ENCODE measurements around the gene SAMD15. TPM values are rescaled to one million over a fixed set of nuclear protein-coding genes. Genes with fewer than 3 reads are reported as not detected.
A peak's percentile ranks its signal among the peaks of the same experiment; 100 is the strongest.

Gene SAMD15
- 0.27 to 0.42 TPM (median 0.30 TPM) in 3 replicates for total RNA-seq (2021)
- Bru-seq, nascent RNA, result percentile 29 among the genes with signal in this experiment
- long read RNA-seq, experiment 1, partial matches to known transcripts, result 0 of 2 reads
- long read RNA-seq, experiment 1, other reads (novel, unspliced or antisense), result 0 of 2 reads
- long read RNA-seq, experiment 2, result 0 reads
- long read RNA-seq, experiment 3, partial matches to known transcripts, result 0 of 5 reads
- long read RNA-seq, experiment 3, other reads (novel, unspliced or antisense), result 1 of 5 reads

GRCh38 chr14:77376771-77377501, at the start of gene SAMD15, which contains the start of gene TMED8:
SAMD15 (plus strand) TSS chr14:77377379; CDS start chr14:77377419, 40 bp downstream.
TMED8 (minus strand) TSS chr14:77377094; CDS start chr14:77377053, 41 bp downstream.
- DNase-seq (ENCODE audit: low spot score) (peak; percentile 85), ATAC-seq (peak; percentile 99)
- Mint-ChIP-seq H3K27me3 (ENCODE audit: low read depth) (no peaks in the 10 kb centered on the region), H3K27ac (no peak within 1 kb of the TSS), H3K4me3 (peak within 1 kb of the TSS; percentile 85), H3K9me3 (no peaks in the 10 kb centered on the region), H3K36me3 (no peaks in the 10 kb centered on the region), H3K4me1 (peaks cover 9% of the 10 kb centered on the region)
- ChIA-PET CTCF (interaction anchor here (0.6 to 2.0 kb wide), 13 partner anchors 13 to 306 kb away, joined by 3 to 19 read pairs (median 5); partner anchors contain the start of genes GSTZ1, POMT2 and VIPAS39), POLR2A (interaction anchor here (0.6 to 1.3 kb wide), 3 partner anchors 56 to 125 kb away, joined by 3 to 6 read pairs (median 5); partner anchors contain the start of gene GSTZ1)
- TF ChIP-seq CREM (CRISPR knock-in tag; IDR thresholded peaks at IDR 0.05) (peak; percentile 67; the same call in 1 of the 2 replicates), ZNF121 (CRISPR knock-in tag; IDR thresholded peaks at IDR 0.05) (no peak), HMGXB4 (CRISPR knock-in tag; IDR thresholded peaks at IDR 0.05) (peak; percentile 78), SOX15 (CRISPR knock-in tag; IDR thresholded peaks at IDR 0.05) (no peak), CDX4 (CRISPR knock-in tag; IDR thresholded peaks at IDR 0.05; ENCODE audit: borderline replicate concordance) (no peak), OVOL2 (CRISPR knock-in tag; IDR thresholded peaks at IDR 0.05; ENCODE audit: borderline replicate concordance) (no peak), HMGA2 (CRISPR knock-in tag; IDR thresholded peaks at IDR 0.05) (no peak), TEAD1 (CRISPR knock-in tag; IDR thresholded peaks at IDR 0.05) (peak; percentile 77; the same call in 1 of the 2 replicates), FOXP1 (CRISPR knock-in tag; IDR thresholded peaks at IDR 0.05; ENCODE audit: borderline replicate concordance) (peak; percentile 14; the same call in 1 of the 2 replicates), ARID4B (CRISPR knock-in tag; IDR thresholded peaks at IDR 0.05; ENCODE audit: borderline replicate concordance) (peak; percentile 84; the same call in 1 of the 2 replicates), JUN (CRISPR knock-in tag; IDR thresholded peaks at IDR 0.05) (0 out of 2 replicates have a peak, but pooled peaks have one; percentile 59), TEAD4 (CRISPR knock-in tag; IDR thresholded peaks at IDR 0.05) (no peak), ATF3 (CRISPR knock-in tag; conservative IDR thresholded peaks at IDR 0.05) (no peak), FOXP4 (CRISPR knock-in tag; IDR thresholded peaks at IDR 0.05) (0 out of 2 replicates have a peak, but pooled peaks have one; percentile 29), NR1H2 (CRISPR knock-in tag; IDR thresholded peaks at IDR 0.05) (no peak), ETV6 (CRISPR knock-in tag; IDR thresholded peaks at IDR 0.05) (0 out of 2 replicates have a peak, but pooled peaks have one; percentile 39), ZNF263 (CRISPR knock-in tag; IDR thresholded peaks at IDR 0.05; ENCODE audit: low read depth) (no peak), NR2C2 (CRISPR knock-in tag; IDR thresholded peaks at IDR 0.05) (no peak), MAX (CRISPR knock-in tag; IDR thresholded peaks at IDR 0.05) (peak; percentile 42; the same call in 1 of the 2 replicates), E2F5 (CRISPR knock-in tag; IDR thresholded peaks at IDR 0.05) (peak; percentile 27; the same call in 1 of the 2 replicates), ZNF512 (CRISPR knock-in tag; IDR thresholded peaks at IDR 0.05; ENCODE audit: borderline replicate concordance) (no peak), SMAD4 (CRISPR knock-in tag; IDR thresholded peaks at IDR 0.05) (no peak)

All from WTC11 (cell line).